Retina (tissue), 1 donor: Measurements from ENCODE around the gene STK11IP.
"Not testable (repeated sequence)": the region's sequence is repeated elsewhere in the genome, so short reads cannot be mapped to it uniquely, and the experiment has no call there.

Experiments used
- DNase-seq: peaks from one replicate; pipeline ENCODE4 v3.0.0-alpha.2; 2016

The STK11IP gene

GRCh38 chr2:219634951-219635751 is 37.5 kb downstream of the STK11IP start:
- no peak for DNase-seq

DNA sequence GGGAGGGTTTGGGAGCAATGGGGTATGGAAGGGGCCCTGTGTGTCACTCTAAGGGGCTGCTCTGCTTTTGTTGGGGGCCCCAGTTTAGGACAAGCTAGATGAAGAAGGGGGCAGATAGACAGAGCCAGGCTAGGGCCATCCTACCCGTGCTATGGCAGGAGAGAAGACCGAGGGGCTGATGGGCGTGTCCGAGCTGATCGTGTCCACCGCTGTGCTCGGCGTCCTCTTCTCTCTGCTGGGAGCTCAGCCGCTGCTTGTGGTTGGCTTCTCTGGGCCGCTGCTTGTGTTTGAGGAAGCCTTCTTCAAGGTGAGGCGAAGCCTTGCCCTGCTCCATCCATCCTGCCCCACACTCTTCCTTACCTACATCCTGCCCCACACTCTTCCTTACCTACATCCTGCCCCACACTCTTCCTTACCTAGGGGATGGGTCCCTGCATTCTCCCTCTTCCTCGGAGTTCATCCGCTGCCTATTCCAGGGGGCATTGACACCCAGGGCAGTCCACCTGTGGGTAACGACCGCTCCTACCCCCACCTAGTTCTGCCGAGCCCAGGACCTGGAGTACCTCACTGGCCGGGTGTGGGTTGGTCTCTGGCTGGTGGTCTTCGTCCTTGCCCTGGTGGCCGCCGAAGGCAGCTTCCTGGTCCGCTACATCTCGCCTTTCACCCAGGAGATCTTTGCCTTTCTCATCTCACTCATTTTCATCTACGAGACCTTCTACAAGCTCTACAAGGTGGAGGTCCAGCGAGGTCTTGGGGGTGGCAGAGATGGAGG is 38.7 kb downstream of the STK11IP start:
- no peak for DNase-seq

DNA sequence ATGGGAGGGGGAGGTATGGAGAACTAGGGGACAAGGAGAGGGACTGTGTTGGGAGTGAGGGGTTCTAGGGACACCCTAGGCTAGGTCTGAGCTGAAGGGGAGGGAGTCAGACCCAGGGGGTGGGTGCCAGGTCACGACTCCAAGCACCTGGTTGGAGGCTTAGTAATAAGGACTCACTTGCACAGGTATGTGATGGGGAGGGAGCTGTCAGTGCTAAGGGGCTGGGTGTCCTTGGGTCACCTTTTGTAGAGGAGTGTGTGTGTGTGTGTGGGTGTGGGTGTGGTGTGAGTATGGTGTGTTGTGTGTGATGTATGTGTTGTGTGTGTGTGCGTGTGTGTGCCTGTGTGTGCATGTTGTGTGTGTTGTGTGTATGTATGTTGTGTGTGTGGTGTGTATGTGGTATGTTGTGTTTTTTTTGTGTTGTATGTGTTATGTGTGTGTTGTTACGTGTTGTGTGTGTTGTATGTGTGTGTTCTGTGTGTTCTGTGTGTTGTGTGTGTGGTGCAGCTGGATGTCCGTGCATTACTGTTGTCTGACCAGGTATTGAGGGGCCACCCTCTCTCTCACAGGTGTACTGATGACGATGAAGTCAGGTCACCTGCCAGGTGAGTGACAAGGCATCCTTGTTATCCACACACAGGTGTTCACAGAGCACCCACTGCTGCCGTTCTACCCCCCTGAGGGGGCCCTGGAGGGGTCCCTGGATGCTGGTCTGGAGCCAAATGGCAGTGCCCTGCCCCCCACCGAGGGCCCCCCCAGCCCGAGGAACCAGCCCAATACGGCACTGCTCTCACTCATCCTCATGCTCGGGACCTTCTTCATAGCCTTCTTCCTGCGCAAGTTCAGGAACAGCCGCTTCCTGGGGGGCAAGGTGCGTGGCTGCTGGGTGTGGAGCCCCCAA is 39.5 kb downstream of the STK11IP start:
- no peak for DNase-seq

DNA sequence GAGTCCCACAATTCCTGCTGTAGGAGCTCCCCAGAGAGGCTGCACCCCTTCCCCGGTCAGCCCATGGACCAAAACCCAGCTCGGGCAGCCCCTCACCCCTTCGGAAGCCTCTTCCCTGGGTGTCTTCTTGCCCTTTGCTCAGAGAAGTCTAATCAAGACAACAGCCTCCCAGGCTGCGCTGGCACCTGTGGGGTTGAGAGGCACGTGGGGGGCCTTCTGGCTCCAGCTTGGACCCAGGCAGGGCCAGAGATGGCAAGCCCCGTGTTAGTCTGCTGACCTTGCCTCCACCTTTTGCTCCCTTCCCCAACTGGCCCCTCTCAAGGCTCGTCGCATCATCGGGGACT is 40.2 kb downstream of the STK11IP start:
- no peak for DNase-seq

DNA sequence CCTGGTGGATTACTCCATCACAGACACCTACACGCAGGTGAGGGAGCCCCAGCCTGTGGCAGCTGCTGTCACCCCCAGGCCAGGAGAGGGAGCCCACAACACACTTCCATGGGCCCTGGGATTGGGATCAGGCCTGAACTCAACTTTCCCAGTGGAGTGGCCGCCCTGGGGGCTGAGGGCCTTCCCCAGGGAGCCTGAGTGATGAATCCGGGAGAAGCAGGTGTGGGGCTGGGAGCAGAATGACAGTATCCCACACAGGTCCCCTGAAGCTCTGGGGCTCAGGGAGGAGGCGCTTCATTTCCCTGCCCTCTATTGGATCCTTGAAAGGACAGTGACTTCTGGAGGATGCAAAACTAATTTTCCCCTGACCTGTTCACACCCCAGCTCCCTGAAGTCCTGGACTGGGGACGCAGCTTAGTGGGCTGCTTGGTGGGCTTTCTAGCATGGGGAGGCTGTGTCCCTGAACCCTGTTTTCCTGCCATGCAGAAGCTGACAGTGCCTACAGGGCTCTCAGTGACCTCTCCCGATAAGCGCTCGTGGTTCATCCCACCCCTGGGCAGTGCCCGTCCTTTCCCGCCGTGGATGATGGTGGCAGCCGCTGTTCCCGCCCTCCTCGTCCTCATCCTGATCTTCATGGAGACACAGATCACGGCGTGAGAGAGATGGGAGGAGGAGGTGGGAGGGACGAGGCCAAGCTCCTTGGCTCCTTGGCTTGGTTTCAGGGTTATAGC is 40.7 kb downstream of the STK11IP start:
- no peak for DNase-seq

DNA sequence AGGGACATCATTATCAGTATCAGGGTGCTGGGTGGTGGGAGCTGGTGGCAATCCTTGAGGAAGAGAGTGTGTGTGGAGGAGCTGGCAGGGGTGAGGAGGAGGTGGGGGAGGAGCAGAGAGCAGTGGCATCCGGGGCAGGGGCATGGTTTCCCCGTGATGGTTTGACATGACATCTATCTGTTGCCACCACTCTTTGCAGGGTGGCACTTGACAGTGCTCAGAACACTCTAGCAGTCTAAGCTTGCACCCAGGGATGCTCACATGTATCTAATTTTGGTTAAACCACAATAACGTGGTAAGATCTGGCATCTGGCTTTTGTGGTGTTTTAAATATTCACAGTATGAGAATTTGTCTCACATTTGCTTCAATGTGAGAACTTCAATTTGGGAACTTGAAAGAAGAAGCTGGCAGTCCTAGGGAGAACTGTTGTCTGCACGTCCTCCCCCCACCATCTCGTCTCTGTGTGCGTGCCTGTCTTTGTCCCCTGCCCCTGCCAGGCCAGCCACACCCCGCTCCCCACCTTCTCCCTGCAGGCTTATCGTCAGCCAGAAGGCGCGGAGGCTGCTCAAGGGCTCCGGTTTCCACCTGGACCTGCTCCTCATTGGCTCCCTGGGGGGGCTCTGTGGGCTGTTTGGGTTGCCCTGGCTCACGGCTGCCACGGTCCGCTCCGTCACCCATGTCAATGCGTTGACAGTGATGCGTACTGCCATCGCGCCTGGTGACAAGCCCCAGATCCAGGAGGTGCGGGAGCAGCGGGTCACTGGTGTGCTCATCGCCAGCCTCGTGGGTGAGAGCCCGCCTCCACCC is 41.5 kb downstream of the STK11IP start:
- no peak for DNase-seq

DNA sequence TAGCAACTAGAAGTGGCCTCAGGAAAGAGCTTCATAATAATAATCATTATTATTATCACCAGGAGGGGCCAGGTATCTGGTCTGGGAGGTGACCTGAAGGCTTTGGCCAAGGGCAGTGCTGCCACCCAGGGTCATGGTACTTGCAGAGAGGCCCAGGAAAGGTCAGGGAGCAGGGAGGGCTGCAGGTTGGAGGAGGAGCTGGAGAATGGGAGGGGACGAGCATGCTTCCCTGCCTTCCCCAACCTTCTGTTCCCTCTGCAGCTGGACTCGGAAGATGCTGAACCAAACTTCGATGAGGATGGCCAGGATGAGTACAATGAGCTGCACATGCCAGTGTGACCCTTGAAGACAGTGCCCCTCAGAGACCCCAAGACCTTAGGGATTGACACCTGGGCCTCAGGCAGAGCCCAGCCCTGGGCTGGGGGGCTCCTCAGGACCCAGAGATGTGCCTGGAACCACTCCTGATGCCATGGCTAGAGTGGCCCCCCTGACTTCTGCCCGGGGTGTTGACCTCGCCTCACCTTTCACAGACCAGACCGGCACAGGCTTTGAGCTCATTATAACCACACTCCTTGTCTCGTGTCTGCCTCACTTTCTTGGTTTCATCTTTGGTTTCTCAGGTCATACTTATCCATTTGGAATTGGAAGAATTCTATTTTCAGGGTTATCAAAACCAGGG is 43.9 kb downstream of the STK11IP start:
- no peak for DNase-seq

DNA sequence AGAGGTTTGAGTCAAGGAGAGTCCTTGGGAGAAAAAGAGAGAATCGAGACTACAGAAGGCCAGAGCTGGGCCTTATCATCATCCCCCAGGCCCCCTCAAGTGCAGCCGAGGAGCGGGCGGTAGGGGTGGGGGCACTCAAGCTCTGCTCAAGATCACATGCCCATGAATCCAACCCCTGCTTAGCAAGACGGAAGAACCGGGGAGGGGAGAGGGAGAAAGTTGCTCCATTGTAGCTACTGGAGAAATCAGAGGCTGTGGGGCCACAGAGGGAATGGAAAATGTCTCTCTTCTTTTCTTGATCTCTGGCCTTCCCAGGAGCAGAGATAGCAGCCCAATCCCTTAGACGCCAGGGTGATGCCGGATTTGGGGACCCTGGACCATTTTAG is 44.4 kb downstream of the STK11IP start:
- no peak for DNase-seq

DNA sequence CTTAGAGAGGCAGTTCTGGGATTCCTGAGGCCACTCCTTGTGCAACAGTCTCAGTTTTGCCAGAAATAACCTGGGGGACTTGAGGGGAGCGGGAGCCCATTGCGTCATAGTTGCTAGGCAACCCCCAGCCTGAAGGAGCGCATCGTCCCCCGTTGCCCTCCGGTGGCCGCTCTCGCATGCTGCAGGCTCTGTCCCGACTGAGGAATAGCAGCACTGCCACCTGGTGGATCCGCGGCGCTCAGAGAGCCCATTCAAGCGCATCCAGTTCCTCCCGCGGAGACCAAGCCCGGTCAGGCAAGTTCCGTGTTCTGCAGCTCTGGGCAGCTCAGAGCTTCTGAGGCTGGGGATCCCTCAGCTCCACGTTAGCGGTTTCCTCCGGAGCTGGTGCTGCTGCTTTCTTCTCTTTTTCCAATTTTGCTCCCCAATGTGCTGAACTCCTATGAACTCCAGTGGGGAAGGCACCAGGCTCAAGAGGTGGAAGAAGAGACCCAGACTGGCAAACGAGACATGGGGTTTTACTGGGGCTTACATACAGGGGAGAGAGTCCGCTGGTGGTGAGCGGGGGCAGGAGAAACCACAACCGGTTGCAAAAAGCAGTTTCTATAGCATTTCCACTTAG is 44.9 kb downstream of the STK11IP start:
- peak; percentile 92 for DNase-seq

DNA sequence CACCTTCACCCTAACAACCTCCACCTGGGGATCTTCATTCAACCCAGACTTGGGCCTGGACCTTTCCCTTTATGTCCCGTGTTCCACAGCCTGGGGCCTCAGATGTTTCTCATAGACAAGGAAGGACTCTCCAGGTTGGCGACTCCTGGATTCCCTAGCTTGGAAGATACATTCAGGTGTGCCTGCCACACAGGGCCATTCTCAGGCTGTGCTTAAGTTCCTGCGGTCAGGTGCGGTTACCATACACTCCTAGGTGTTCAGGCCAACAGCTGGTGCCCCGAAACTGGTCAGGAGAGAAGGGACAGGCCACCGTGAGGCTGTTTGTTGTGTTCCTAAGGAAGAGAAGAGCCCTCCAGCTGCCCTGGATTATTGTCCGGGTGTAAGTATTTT is 45.4 kb downstream of the STK11IP start:
- no peak for DNase-seq

GRCh38 chr2:219643788-219644398 is 46.2 kb downstream of the STK11IP start:
- no peak for DNase-seq

DNA sequence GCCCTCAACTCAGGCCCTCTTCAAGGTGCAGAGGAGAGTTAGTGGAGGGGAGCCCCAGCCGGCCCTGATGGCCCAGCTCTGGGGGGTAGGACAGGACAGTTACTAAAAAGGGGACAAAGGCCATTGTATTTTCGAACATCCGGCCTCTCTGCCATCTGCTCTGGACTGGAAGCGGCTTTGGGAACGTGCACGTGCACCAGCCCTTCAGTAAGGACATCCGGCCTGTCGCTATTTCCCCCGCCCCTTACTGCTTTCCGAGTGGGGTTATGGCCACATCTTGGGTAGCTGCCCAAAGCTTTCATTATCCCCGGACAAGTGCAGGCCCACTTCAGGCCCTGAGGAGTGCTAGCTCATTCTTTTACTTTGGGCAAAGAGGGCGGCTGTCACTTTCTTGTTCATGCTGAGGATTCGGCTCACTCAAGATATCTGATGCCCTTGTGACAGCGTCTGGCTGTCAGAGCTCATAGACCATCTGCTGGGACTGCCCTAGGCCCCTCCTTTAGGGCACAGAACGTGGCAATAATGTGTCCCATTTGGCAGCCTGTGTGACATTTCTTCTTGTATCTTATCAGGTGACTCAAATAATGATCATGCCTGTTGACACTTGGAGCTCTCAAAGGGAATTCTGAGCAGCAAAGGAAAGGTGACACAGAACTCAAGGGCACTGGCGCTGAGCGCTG is 47.3 kb downstream of the STK11IP start:
- peak; percentile 75 for DNase-seq

GRCh38 chr2:219645631-219646527 is 48.2 kb downstream of the STK11IP start:
- no peak for DNase-seq

- DNase-seq: no peak
Measured at GRCh38 chr2:219648176-219648575, 50.5 kb downstream of the STK11IP start.

- no peak for DNase-seq
Measured at GRCh38 chr2:219648963-219649362, 51.3 kb downstream of the STK11IP start.

- DNase-seq: no peak
Measured at GRCh38 chr2:219650426-219651248, 53.0 kb downstream of the STK11IP start.

- DNase-seq: not testable (repeated sequence)
Measured at GRCh38 chr2:219651656-219652055, 54.0 kb downstream of the STK11IP start.

GRCh38 chr2:219656526-219656925 is 58.9 kb downstream of the STK11IP start:
- no peak for DNase-seq
